Erythroblast (primary cell): ENCODE measurements around the gene RASA3.

Source experiments
- GATA1 ChIP-seq: IDR thresholded peaks from 2 replicates; pipeline ENCODE4 v1.6.1; 2011; ENCODE audit warnings: low read depth, mild to moderate bottlenecking, control low read depth, low read length, moderate library complexity
- POLR2A ChIP-seq: IDR thresholded peaks from 2 replicates; pipeline ENCODE4 v1.6.1; 2011; ENCODE audit warnings: mild to moderate bottlenecking, low read length

DNA sequence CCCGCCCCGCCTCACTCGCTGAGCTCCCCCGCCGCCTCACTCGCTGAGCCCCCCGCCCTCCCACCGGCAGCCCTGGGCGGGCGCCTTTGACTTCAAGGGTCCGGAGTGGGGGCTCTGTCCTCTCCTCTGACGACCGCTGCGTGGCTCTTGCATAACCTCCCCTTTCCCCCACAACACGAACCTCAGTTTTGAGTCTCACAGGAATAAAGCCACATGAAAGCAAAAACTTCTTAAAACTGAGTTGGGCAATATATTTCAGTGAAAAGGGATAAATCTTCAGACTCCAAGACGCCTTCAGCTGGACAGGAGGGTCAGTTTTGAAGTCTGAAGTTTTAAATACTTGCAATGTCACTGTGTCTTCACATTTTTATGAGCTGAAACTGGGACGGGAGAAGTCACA lies 87.9 kb downstream of the RASA3 start:
- TF ChIP-seq POLR2A (no peak), GATA1 (no peak)
